Breast epithelium (tissue), 4 donors: ENCODE results near the gene ALG12. TPM values are rescaled to one million over a fixed set of nuclear protein-coding genes. Genes with fewer than 3 reads are reported as not detected.

ENCODE experiments used
- DNase-seq, 2 donors: peaks; one replicate each; pipeline ENCODE4 v3.0.0-alpha.2; 2019; ENCODE audit warnings: low spot score in 2 of 2
- H3K27ac ChIP-seq, 2 donors: fragments of 200-600 bp; sonication (generic) in 1 of 2; one replicate each; pipeline ENCODE4 v1.5.1; 2016 to 2019; ENCODE audit warnings: mild to moderate bottlenecking in 1 of 2
- H3K27me3 ChIP-seq, 2 donors: fragments of 200-600 bp; sonication (generic) in 1 of 2; one replicate each; pipeline versions ENCODE4 v1.5.1 to v1.6.0; 2017 to 2019; ENCODE audit warnings: control low read depth in 1 of 2, mild to moderate bottlenecking in 1 of 2
- H3K36me3 ChIP-seq: fragments of 200-600 bp; one replicate; pipeline ENCODE4 v1.5.1; 2019
- H3K4me1 ChIP-seq, 2 donors: fragments of 200-600 bp; sonication (generic); one replicate each; pipeline ENCODE4 v1.5.1; 2016 to 2019; ENCODE audit warnings: control low read depth in 1 of 2
- H3K4me3 ChIP-seq, 3 donors: fragments of 200-600 bp; sonication (generic); 1 replicate in 2 of 3; 2 replicates in 1 of 3; pipeline ENCODE4 v1.5.1; 2016 to 2019; ENCODE audit warnings: mild to moderate bottlenecking in 3 of 3, moderate library complexity in 2 of 3
- H3K9me3 ChIP-seq, 2 donors: fragments of 200-600 bp; sonication (generic) in 1 of 2; one replicate each; pipeline ENCODE4 v1.5.1; 2016 to 2019; ENCODE audit warnings: control low read depth in 1 of 2
- POLR2A ChIP-seq: fragments of 450-650 bp; IDR thresholded peaks from one replicate; pipeline ENCODE4 v1.6.1; 2016; ENCODE audit warnings: antibody characterized with exemption, mild to moderate bottlenecking, moderate library complexity
- POLR2AphosphoS5 ChIP-seq, 3 donors: sonication (generic); formaldehyde crosslinking; IDR thresholded peaks; one replicate each; pipeline ENCODE4 v1.6.1; 2017; ENCODE audit warnings: antibody characterized with exemption in 3 of 3
- intact Hi-C: fragments of 100-400 bp; cut with DNase I; formaldehyde crosslinking; loops from one replicate; pipeline ENCODE4 v1.15.1; 2023; ENCODE audit warnings: low total_unique reads
- total RNA-seq, 3 donors: library from RNA; depleted of rRNA; stranded (reverse); fragments of >200 nt; gene quantifications; one replicate each; pipeline ENCODE4 v1.1.0, GENCODE V29; 2016
- TF ChIP-seq, protein P1 (sequence below), 3 donors: fragments of 450-650 bp; IDR thresholded peaks; one replicate each; pipeline ENCODE4 v1.5.1; 2016 to 2017; ENCODE audit warnings: antibody characterized with exemption in 3 of 3, mild to moderate bottlenecking in 3 of 3, moderate library complexity in 3 of 3

ALG12 gene
- total RNA-seq, 3 donors from 2014 or later: 16.6 to 22.4 (median 19.7) TPM

DNA sequence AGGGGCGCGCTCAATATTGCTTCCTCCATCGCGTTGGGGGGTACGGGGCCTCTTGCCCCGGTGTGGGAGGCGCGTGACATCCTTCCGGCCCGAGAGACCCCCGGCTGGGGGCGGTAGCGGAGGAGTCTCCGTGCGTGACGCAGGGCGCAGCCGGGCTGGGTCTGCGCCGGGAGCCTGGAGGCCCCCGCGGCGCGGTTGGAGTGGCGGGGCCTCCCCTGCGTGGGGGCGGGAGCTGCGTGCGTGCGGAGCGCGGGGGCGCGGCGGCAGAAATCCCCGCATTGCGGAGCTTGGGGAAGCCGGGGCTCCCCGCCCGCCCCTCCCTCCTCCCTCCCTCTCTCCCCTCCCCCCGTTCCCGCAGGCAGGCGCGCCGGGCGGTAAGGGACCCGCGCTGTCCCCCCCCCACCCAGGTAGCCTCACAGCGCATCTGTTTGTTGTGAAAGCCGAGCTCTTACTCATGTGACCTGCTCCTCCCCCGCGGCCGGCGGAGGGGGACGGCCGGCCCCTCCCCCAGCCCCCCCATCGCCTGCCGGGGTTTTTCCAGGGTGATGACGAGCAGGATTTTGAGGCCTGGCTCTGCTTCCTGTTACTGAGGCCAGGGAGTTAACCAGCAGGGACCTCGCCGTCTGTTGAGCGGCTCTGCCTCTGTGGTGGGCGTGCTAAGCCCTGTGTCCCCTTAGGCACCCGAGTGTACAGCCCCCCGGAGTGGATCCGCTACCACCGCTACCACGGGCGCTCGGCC, 43.9 kb upstream of the ALG12 start:
- H3K36me3 ChIP-seq: no peaks in the 10 kb centered on the region
- DNase-seq: peak; percentile 94 to 95
- H3K4me1 ChIP-seq: peaks cover 36 to 49% of the 10 kb centered on the region in 2 donors
- H3K4me3 ChIP-seq: peak overlapping the region; percentile 73 to 95 (median 92)
- peak overlapping the region; percentile 96 to 99 for H3K27ac ChIP-seq
- H3K9me3 ChIP-seq: no peaks in the 10 kb centered on the region
- intact Hi-C loops: loop anchor here (1.0 kb wide), 1 partner anchor 27 kb away; no protein-coding TSS in a partner anchor
- H3K27me3 ChIP-seq: no peaks in the 10 kb centered on the region
- TF ChIP-seq, protein P1, sequence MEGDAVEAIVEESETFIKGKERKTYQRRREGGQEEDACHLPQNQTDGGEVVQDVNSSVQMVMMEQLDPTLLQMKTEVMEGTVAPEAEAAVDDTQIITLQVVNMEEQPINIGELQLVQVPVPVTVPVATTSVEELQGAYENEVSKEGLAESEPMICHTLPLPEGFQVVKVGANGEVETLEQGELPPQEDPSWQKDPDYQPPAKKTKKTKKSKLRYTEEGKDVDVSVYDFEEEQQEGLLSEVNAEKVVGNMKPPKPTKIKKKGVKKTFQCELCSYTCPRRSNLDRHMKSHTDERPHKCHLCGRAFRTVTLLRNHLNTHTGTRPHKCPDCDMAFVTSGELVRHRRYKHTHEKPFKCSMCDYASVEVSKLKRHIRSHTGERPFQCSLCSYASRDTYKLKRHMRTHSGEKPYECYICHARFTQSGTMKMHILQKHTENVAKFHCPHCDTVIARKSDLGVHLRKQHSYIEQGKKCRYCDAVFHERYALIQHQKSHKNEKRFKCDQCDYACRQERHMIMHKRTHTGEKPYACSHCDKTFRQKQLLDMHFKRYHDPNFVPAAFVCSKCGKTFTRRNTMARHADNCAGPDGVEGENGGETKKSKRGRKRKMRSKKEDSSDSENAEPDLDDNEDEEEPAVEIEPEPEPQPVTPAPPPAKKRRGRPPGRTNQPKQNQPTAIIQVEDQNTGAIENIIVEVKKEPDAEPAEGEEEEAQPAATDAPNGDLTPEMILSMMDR (IDR thresholded peaks at IDR 0.05): peak in 1 of 3 donors; percentile 21
- TF ChIP-seq POLR2AphosphoS5 (IDR thresholded peaks at IDR 0.05): peak; percentile 46 to 77 (median 74)
- TF ChIP-seq POLR2A: no peak

DNA sequence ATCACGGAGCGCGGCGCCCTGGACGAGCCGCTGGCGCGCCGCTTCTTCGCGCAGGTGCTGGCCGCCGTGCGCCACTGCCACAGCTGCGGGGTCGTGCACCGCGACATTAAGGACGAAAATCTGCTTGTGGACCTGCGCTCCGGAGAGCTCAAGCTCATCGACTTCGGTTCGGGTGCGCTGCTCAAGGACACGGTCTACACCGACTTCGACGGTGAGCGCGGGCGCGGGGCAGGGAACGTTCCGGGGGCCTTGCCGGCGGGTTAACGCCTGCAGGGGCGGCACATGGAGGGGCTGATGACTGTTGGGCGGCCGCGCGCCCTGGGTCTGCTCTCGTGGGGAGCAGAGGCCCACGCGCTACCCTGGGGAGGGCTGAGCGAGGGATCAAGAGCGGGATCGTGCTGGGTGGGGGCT, 43.4 kb upstream of the ALG12 start:
- Histone ChIP-seq H3K4me1 (peaks cover 34 to 44% of the 10 kb centered on the region in 2 donors), H3K9me3 (no peaks in the 10 kb centered on the region), H3K4me3 (peak overlapping the region; percentile 73 to 95 (median 92)), H3K27ac (peak overlapping the region; percentile 96 to 99), H3K27me3 (no peaks in the 10 kb centered on the region), H3K36me3 (no peaks in the 10 kb centered on the region)
- peak in 1 of 2 donors; percentile 51 for DNase-seq
- intact Hi-C loops: loop anchor here (1.0 kb wide), 1 partner anchor 26 kb away; no protein-coding TSS in a partner anchor
- TF ChIP-seq POLR2AphosphoS5 (IDR thresholded peaks at IDR 0.05): peak in 1 of 3 donors; percentile 44
- TF ChIP-seq, protein P1 (IDR thresholded peaks at IDR 0.05): no peak
- no peak for TF ChIP-seq POLR2A

DNA sequence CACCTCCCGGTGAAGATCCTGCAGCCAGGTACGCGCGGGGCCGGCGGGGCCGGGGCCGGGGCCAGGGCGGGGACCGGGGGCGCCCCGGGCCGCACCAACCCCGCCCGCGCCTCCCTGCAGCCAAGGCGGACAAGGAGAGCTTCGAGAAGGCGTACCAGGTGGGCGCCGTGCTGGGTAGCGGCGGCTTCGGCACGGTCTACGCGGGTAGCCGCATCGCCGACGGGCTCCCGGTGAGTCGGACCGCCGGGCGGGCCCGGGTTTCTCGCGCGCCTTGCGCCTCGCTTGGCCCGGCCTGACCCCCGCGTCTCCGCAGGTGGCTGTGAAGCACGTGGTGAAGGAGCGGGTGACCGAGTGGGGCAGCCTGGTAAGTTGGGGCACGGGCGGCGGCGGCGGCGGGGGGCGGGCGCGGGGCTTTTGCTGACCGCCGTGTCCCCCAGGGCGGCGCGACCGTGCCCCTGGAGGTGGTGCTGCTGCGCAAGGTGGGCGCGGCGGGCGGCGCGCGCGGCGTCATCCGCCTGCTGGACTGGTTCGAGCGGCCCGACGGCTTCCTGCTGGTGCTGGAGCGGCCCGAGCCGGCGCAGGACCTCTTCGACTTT, 42.9 kb upstream of the ALG12 start:
- H3K9me3 ChIP-seq: no peaks in the 10 kb centered on the region
- no peaks in the 10 kb centered on the region for H3K36me3 ChIP-seq
- TF ChIP-seq, protein P1 (IDR thresholded peaks at IDR 0.05): no peak
- TF ChIP-seq POLR2AphosphoS5 (IDR thresholded peaks at IDR 0.05): no peak
- peak; percentile 53 to 63 for DNase-seq
- peaks cover 29 to 39% of the 10 kb centered on the region in 2 donors for H3K4me1 ChIP-seq
- intact Hi-C loops: no loop called here
- H3K27me3 ChIP-seq: no peaks in the 10 kb centered on the region
- peak overlapping the region; percentile 96 to 99 for H3K27ac ChIP-seq
- peak overlapping the region; percentile 73 to 95 (median 92) for H3K4me3 ChIP-seq

DNA sequence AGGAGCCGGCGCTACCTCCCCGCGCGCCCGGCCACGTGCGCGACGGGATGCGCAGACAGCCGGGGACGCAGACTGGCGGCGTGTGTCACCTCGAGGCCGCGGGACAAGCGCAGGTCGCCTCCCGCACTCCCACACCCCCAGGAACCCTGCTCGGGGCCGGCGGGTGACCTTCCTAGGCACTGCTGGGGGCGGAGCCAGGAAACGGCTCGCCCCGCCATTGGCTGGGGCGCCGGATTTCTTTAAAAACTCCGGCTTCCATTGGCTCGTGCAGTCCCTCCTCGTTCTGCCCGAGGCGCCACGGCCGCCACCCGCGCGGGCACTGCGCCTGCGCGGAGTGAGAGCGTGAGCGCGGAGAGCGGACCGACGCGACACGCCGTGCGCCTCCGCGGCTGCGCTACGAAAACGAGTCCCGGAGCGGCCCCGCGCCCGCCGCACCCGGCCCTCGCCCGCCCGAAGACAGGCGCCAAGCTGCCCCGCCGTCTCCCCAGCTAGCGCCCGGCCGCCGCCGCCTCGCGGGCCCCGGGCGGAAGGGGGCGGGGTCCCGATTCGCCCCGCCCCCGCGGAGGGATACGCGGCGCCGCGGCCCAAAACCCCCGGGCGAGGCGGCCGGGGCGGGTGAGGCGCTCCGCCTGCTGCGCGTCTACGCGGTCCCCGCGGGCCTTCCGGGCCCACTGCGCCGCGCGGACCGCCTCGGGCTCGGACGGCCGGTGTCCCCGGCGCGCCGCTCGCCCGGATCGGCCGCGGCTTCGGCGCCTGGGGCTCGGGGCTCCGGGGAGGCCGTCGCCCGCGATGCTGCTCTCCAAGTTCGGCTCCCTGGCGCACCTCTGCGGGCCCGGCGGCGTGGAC, 42.1 kb upstream of the ALG12 start, which contains the start of gene PIM3:
Gene PIM3, plus strand, starts transcription at position 614 of the 846 bp plus-strand sequence. Its CDS starts 176 bp downstream, at position 790.
- Histone ChIP-seq H3K9me3 (no peaks in the 10 kb centered on the region), H3K36me3 (no peaks in the 10 kb centered on the region), H3K4me3 (peak within 1 kb of the TSS; percentile 73 to 95 (median 92)), H3K27ac (peak within 1 kb of the TSS; percentile 96 to 99), H3K27me3 (no peaks in the 10 kb centered on the region), H3K4me1 (peaks cover 28 to 37% of the 10 kb centered on the region in 2 donors)
- peak; percentile 95 to 96 for DNase-seq
- intact Hi-C loops: no loop called here
- TF ChIP-seq POLR2A (peak; percentile 82), POLR2AphosphoS5 (IDR thresholded peaks at IDR 0.05) (peak; percentile 65 to 76 (median 68))
- TF ChIP-seq, protein P1 (IDR thresholded peaks at IDR 0.05): peak in 1 of 3 donors; percentile 22
